A172 (cell line): ENCODE data around the gene CPD. TPM values are rescaled to one million over a fixed set of nuclear protein-coding genes. Genes with fewer than 3 reads are reported as not detected.

Experiments used
- DNase-seq: peaks from one replicate; pipeline ENCODE4 v3.0.0-alpha.2; 2015; ENCODE audit warnings: low spot score
- total RNA-seq: library from RNA; depleted of rRNA; stranded (reverse); fragments of >200 nt; shearing (Covaris generic); gene quantifications from 2 replicates; pipeline ENCODE4 v1.2.3, GENCODE V29; 2014

The CPD gene
- total RNA-seq, 1 experiment from 2014 or later: 100 TPM

GRCh38 chr17:30354701-30355100 is 24.0 kb upstream of the CPD start:
- DNase-seq: no peak

GRCh38 chr17:30357476-30357875 is 21.3 kb upstream of the CPD start:
- no peak for DNase-seq

- DNase-seq: no peak
Measured at GRCh38 chr17:30358055-30358760, 20.5 kb upstream of the CPD start.

GRCh38 chr17:30360086-30360808 is 18.5 kb upstream of the CPD start:
- no peak for DNase-seq

DNA sequence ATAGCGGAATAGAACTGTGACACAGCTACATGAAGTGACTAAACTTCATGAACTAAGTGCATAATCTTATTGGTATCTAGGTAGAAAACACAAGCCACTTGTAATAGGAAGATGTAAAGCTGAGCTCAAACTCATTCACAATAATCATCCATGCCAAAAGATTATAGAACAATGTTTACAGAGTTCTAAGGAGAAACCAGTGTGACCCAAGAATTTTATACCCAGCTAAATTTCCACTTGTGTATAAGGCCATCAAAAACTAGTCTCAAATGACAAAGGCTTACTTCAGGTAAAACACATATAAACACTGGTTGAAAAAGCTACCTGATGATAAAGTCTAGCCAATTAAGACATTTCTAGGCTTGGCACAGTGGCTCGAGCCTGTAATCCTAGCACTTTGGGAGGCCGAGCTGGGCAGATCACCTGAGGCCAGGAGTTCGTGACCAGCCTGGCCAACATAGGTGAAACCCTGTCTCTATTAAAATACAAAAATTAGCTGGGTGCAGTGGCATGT is 16.9 kb upstream of the CPD start:
- DNase-seq: no peak

- DNase-seq: peak; percentile 50
Measured at GRCh38 chr17:30363715-30364202, 15.0 kb upstream of the CPD start.

DNA sequence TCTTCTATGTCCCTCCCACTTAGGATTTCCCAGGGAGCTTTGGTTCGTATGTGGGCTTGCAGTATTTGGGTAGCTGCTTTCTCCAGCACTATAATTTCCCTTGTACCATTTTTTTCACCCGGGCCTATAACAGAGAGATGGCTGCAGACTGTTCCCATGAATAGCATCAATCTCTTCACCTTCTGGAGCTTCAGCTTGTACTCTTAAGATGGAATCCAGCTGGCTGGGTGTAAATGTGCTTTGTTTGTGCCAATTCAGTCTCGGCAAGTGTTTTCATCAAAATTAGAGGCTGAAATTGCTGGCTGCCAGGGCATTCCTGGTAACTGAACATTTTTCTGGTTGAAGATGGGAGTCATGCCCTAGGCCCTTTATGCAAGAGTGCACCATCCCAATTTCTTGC is 12.2 kb upstream of the CPD start:
- no peak for DNase-seq

GRCh38 chr17:30368912-30369720 is 9.6 kb upstream of the CPD start:
- no peak for DNase-seq

- DNase-seq: no peak
Measured at GRCh38 chr17:30369995-30370394, 8.7 kb upstream of the CPD start.

GRCh38 chr17:30372755-30373154 is 6.0 kb upstream of the CPD start:
- DNase-seq: peak; percentile 46

DNA sequence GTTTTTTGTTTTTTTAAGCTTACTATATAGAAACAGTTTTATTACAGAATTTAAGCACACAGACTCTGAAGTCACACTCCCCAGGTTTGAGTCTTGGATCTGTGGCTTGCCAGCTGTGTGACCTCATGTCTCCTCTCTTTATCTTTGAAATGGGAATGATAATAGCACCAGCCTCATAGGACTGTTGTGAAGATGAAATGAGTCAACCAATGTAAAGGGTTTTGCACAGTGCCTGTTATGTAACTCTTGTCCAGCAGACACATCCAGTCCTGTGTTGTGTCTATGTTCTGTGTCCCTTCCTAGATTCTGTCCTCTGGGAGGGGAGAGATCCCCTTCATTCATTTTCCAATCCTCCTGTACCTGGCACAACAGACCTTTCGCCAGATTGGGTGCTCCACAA is 3.1 kb upstream of the CPD start:
- no peak for DNase-seq

DNA sequence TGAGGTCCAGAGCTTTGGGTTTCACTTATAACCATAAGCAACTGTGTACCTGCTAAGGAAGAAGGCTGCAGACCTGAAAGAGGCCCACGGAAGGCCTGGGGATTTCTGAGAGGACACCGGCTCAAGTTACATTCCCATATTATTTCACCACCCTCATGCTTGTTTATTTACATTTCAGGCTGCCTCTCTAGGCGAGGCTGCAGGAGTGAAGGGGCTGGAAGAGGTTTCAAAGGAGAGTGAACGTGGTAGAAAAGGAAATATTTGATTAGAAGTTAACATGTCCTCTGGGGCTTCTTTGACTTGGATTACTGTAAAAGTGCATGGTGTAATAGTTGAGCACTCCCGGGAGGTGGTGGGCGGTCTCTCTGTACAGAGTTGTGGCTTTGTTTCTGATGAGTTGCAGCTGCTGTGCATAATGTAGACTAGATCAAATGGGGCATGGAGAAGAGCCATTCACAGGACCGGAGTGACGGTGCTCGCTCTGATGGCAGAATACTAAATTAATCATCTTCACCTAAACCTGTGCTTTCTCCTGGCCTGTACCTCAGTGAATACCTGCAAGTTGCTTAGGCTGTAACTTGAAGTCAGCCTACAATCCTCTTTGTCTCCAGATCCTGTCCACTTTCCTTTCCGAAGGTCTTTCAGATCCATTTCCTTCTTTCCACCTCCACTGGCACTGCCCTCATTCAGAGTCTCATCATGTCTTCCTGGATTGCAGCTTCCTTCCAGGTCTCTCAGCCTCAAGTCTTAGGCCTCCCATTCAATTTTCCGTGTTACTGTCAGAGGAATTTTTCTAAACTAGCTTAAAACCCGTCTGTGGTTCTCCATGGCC is 1.9 kb upstream of the CPD start:
- DNase-seq: no peak

DNA sequence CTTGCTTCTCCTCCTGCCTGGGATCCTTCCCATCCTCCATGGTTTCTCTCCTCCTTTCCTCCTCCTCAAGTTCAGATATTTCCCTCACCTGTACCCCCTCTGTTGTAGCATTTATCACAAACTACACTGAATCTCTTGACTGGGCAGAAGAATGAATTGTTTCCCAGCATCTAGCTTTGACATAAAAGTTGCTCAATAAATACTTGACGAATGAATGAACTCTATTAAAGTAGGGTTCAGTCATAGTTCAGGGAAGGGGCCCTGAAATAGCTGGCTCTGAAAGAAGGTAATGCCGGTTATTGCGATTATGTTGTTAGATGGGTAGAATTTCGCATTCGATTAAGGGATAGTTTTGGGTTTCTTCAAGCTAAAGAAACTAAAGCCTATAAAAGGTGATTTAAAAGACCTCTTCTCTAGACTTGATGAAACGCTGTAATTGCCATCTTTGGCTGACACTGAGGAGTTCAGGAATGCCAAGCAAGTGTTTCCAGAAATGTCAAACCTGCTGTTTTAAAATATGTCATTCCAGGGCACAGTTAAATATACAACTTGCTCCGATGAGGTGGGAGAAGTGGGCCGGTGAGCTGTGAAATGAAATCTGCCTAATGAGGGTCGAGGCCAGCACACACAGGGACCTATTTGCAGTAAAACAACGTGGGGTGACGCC is 1.0 kb upstream of the CPD start:
- DNase-seq: no peak

DNA sequence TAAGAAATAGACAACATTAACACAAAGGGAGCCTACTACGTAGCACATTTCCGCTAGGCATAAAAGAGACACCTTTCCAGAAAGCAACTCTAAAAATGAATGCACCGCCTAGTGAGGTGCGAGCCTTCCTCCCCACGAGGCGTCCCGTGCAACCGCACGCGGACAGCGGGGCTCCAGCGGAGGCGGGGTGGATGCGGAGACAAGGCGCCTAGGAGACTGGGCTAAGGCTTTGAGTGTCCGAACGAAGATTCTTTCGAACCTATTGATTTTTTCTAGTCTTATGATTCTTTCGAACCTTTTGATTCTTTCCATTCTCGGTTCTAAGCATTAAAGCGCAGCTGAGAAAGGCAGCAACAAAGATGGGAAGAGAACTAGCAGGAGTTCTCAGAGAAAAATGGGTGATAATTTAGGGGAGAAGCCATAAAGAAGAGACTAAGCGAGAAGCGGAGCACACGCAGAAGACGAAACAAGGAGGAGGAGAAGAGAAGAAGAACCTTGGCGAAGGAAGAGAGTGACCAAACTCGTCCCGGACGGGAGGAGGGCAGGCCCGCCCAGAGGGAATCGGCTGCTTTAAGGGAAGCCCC is 394 bp upstream of the CPD start:
- no peak for DNase-seq

GRCh38 chr17:30379303-30379902 is 676 bp downstream of the CPD start:
- DNase-seq: no peak

- DNase-seq: no peak
Measured at GRCh38 chr17:30379903-30380381, 1.2 kb downstream of the CPD start.

GRCh38 chr17:30380643-30381339 is 2.1 kb downstream of the CPD start:
- DNase-seq: no peak

GRCh38 chr17:30381340-30381659 is 2.6 kb downstream of the CPD start:
- DNase-seq: no peak

DNA sequence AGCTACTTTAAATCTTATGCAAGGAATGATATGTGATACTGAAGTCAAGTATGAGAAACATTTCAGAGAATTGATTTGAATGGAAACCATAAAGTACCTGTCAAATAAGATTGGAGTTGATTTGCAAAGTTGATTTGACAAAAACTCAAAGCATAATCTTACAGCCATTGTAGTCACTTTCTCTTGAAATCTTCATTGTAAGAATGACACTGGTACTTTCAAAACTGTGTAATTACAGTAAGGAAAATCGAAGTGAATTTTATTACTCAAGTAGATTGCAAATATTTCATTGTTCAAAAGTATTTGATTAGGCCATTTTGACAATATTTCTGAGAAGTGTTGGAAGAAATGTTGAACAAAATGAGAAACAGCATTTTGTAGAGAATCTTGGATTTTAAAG is 3.6 kb downstream of the CPD start:
- DNase-seq: no peak
